Smooth muscle cell (in vitro differentiated cells): Measurements from ENCODE around the gene NTRK1. TPM values are rescaled to one million over a fixed set of nuclear protein-coding genes. Genes with fewer than 3 reads are reported as not detected.

ENCODE experiments used
- DNase-seq: peaks from one replicate; lab custom pipeline; 2025; ENCODE audit not compliant: unreplicated experiment; lab: John Stamatoyannopoulos, UW
- H2AFZ ChIP-seq: fragments of 200-600 bp; sonication (generic); 2 replicates; pipeline ENCODE4 v1.6.0; 2016; ENCODE audit warnings: antibody characterized with exemption, low read depth, mild to moderate bottlenecking
- H3F3A ChIP-seq: fragments of 200-600 bp; sonication (generic); 2 replicates; pipeline ENCODE4 v1.6.0; 2017; ENCODE audit warnings: antibody characterized with exemption, low read depth
- H3K27ac ChIP-seq: fragments of 200-600 bp; sonication (generic); 2 replicates; pipeline ENCODE4 v1.5.1; 2016; ENCODE audit warnings: low read depth, mild to moderate bottlenecking
- H3K27me3 ChIP-seq: fragments of 200-600 bp; sonication (generic); 2 replicates; pipeline ENCODE4 v1.6.1; 2016; ENCODE audit warnings: low read depth, mild to moderate bottlenecking
- H3K36me3 ChIP-seq: fragments of 200-600 bp; sonication (generic); 2 replicates; pipeline ENCODE4 v1.5.1; 2016; ENCODE audit warnings: low read depth
- H3K4me1 ChIP-seq: fragments of 200-600 bp; sonication (generic); 2 replicates; pipeline ENCODE4 v1.5.1; 2016; ENCODE audit warnings: low read depth
- H3K4me2 ChIP-seq: fragments of 200-600 bp; sonication (generic); 2 replicates; pipeline ENCODE4 v1.6.0; 2016; ENCODE audit warnings: mild to moderate bottlenecking
- H3K4me3 ChIP-seq: fragments of 200-600 bp; sonication (generic); 2 replicates; pipeline ENCODE4 v1.5.1; 2016; ENCODE audit warnings: mild to moderate bottlenecking
- H3K79me2 ChIP-seq: fragments of 200-600 bp; sonication (generic); 2 replicates; pipeline ENCODE4 v1.6.0; 2016; ENCODE audit warnings: low read depth, mild to moderate bottlenecking
- H3K9ac ChIP-seq: fragments of 200-600 bp; sonication (generic); 2 replicates; pipeline ENCODE4 v1.6.0; 2016; ENCODE audit warnings: low read depth
- H3K9me3 ChIP-seq: fragments of 200-600 bp; sonication (generic); replicated peaks from 2 replicates; pipeline ENCODE4 v1.5.1; 2016; ENCODE audit warnings: low read depth
- H4K20me1 ChIP-seq: fragments of 200-600 bp; sonication (generic); 2 replicates; pipeline ENCODE4 v1.6.0; 2016; ENCODE audit warnings: low read depth
- WGBS: methylation state at CpG from one replicate; pipeline ENCODE4 v1.1.7; 2016; ENCODE audit warnings: low lambda C conversion rate; 5-methylcytosine and 5-hydroxymethylcytosine counted together
- polyA plus RNA-seq: library from polyadenylated mRNA; unstranded; fragments of >200 nt; fragmentation: Nextera tagmentation; extraction: Ambion mirVana; gene quantifications from 2 replicates; pipeline ENCODE4 v1.2.1, GENCODE V29; 2016
- total RNA-seq: library from RNA; depleted of rRNA; stranded (reverse); fragments of >200 nt; gene quantifications from 2 replicates; pipeline ENCODE4 v1.2.3, GENCODE V29; 2014
- TF ChIP-seq, protein P1 (sequence below): fragments of 200-600 bp; sonication (generic); IDR thresholded peaks from 2 replicates; pipeline ENCODE4 v1.5.1; 2017; ENCODE audit warnings: borderline replicate concordance, mild to moderate bottlenecking, antibody characterized with exemption; ENCODE audit not compliant: insufficient read depth, poor library complexity, severe bottlenecking

The NTRK1 gene
- total and polyA plus RNA-seq, 2 experiments from 2014 or later, result 0.85 to 3.6 TPM

DNA sequence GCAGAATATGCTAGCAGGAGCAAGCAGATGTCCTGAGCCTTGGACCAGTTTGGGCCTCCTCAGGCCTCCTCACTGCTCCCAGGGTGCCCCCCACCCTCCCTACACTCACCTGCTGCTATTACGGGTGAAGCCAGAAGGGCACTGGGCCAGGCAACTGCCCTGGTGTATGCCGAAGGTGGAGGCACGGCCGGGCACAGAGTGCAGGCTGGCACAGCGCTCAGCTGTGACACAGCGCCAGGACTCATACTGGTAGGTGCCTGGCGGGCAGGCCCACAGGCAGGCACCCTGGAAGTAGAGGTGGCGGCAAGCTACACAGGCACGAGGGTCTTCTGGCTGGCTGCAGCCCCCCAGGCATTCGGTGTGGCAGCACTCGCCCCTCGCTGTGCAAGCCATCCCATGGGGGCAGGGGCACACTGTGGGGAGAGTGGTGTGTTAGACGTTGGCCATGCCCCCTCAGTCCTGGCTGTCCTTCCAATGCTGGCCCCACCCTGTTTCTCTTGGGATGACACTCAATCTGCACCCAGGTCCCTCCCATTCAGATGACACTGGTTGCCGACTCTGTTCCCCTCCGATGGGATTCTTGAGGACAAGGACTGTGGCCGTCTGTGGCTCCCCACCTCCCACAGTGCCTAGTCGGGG is 8.8 kb upstream of the NTRK1 start:
- 93% methylated on average over 17 of the region's 17 CpGs for WGBS
- no peak overlapping the region for H2AFZ ChIP-seq

DNA sequence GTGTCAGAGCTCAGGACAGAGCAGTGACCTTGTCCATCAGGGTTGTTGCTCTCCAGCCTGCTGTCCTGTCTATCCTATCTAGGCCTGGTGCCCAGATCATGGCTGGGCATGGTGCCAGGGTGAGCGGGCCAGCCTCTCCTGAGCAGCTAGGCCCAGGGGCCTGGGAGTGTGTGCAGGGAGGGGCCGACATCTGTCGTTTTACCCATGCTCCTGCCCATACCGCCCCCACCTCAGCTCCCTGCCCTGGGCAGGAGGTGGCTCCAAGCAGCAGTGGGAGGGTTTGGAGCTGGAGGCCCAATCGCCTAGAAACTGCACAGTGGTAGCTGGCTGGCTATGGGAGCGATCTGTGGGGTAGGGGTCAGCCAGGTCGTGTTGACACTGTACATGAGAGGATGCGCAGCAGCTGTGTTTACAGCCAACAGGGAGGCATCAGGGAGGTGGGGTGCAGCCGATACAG is 8.2 kb upstream of the NTRK1 start:
- 73% methylated on average over 9 of the region's 9 CpGs for WGBS
- Histone ChIP-seq H3K27ac (no peak overlapping the region), H3K27me3 (peaks cover 21% of the 10 kb centered on the region), H4K20me1 (no peaks in the 10 kb centered on the region), H3K4me1 (peaks cover 10% of the 10 kb centered on the region), H3K9ac (no peak overlapping the region), H3K9me3 (no peaks in the 10 kb centered on the region), H3K36me3 (no peaks in the 10 kb centered on the region), H3K4me3 (no peak overlapping the region), H3K4me2 (no peak overlapping the region), H3F3A (no peaks in the 10 kb centered on the region), H3K79me2 (no peaks in the 10 kb centered on the region), H2AFZ (no peak overlapping the region)
- TF ChIP-seq, protein P1, sequence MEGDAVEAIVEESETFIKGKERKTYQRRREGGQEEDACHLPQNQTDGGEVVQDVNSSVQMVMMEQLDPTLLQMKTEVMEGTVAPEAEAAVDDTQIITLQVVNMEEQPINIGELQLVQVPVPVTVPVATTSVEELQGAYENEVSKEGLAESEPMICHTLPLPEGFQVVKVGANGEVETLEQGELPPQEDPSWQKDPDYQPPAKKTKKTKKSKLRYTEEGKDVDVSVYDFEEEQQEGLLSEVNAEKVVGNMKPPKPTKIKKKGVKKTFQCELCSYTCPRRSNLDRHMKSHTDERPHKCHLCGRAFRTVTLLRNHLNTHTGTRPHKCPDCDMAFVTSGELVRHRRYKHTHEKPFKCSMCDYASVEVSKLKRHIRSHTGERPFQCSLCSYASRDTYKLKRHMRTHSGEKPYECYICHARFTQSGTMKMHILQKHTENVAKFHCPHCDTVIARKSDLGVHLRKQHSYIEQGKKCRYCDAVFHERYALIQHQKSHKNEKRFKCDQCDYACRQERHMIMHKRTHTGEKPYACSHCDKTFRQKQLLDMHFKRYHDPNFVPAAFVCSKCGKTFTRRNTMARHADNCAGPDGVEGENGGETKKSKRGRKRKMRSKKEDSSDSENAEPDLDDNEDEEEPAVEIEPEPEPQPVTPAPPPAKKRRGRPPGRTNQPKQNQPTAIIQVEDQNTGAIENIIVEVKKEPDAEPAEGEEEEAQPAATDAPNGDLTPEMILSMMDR, result no peak
- DNase-seq, result no peak

More for the DNA sequence above, 8.8 kb upstream of the NTRK1 start:
- Histone ChIP-seq H3K9ac (no peak overlapping the region), H3K9me3 (no peaks in the 10 kb centered on the region), H3K4me1 (peaks cover 10% of the 10 kb centered on the region), H4K20me1 (no peaks in the 10 kb centered on the region), H3F3A (no peaks in the 10 kb centered on the region), H3K4me2 (no peak overlapping the region), H3K36me3 (no peaks in the 10 kb centered on the region), H3K4me3 (no peak overlapping the region), H3K79me2 (no peaks in the 10 kb centered on the region), H3K27ac (no peak overlapping the region), H3K27me3 (peaks cover 26% of the 10 kb centered on the region)
- TF ChIP-seq, protein P1, result no peak
- no peak for DNase-seq

DNA sequence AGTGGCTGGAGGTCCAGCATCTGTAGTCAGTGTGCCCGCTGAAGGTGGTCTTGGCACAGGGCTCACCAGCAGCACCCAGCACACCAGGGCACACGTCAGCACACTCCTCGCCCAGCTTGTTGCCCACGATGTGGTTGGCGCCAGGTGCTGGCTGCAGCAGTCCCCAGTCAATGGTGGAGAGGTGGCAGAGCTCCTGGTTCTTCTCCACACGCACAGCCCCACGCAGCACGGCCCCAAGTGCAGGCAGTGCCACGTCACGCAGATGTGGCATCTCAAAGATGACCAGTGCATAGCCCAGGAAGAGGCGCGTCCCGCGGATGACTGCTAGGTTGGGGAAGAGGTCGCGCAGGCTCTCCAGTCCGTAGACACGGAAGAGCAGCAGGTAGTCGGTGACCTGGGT is 6.9 kb upstream of the NTRK1 start:
- Histone ChIP-seq H3K36me3 (no peaks in the 10 kb centered on the region), H3K9me3 (no peaks in the 10 kb centered on the region), H3K4me1 (peaks cover 8% of the 10 kb centered on the region), H3F3A (no peaks in the 10 kb centered on the region), H4K20me1 (no peaks in the 10 kb centered on the region), H2AFZ (no peak overlapping the region), H3K79me2 (no peaks in the 10 kb centered on the region), H3K27me3 (peaks cover 8% of the 10 kb centered on the region), H3K27ac (no peak overlapping the region), H3K9ac (no peak overlapping the region), H3K4me3 (no peak overlapping the region), H3K4me2 (no peak overlapping the region)
- DNase-seq, result no peak
- TF ChIP-seq, protein P1, result no peak
- 94% methylated on average over 19 of the region's 19 CpGs for WGBS

DNA sequence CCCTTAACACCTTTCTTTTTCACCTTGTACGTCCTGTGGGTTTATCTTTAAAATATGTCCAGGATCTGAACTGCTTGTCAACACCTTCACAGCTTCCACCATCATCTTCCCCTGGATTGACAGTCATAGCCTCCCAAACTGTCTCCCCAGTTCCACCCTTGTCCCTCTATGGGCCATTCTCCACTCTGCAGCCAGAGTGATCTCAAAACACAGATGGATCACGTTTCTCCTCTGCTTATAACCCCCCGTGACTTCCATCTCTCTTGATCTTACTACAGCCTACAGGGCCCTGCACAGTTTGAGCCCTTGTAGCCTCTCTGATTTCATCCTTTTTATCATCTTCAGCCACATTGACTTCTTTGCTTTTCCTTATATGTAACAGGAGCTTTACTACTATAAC is 6.0 kb upstream of the NTRK1 start:
- no peak for DNase-seq
- WGBS, result 61% methylated on average over 3 of the region's 3 CpGs

More for the DNA sequence above, 6.0 kb upstream of the NTRK1 start:
- no peak overlapping the region for H3K27ac ChIP-seq
- no peaks in the 10 kb centered on the region for H3K36me3 ChIP-seq
- no peaks in the 10 kb centered on the region for H3F3A ChIP-seq
- no peak overlapping the region for H2AFZ ChIP-seq
- H4K20me1 ChIP-seq, result no peaks in the 10 kb centered on the region
- no peaks in the 10 kb centered on the region for H3K9me3 ChIP-seq
- H3K4me1 ChIP-seq, result peaks cover 10% of the 10 kb centered on the region
- no peaks in the 10 kb centered on the region for H3K27me3 ChIP-seq
- no peak overlapping the region for H3K9ac ChIP-seq
- no peaks in the 10 kb centered on the region for H3K79me2 ChIP-seq
- TF ChIP-seq, protein P1, result no peak
- H3K4me2 ChIP-seq, result no peak overlapping the region
- H3K4me3 ChIP-seq, result no peak overlapping the region
